IMR-90 (cell line): ENCODE data around the gene SELENOO. TPM values are rescaled to one million over a fixed set of nuclear protein-coding genes. Genes with fewer than 3 reads are reported as not detected.
A peak's percentile ranks its signal among the peaks of the same experiment; 100 is the strongest.

Experiments used
- ATAC-seq: fragments of 200-7000 bp; cut with Tn5 transposase; 2 replicates; pipeline ENCODE4 v1.9.1; 2020; ENCODE audit warnings: low read depth, mild to moderate bottlenecking, moderate library complexity
- BruUV-seq: library from RNA; stranded (reverse); fragments of 400-500 nt; replicated peaks from 2 replicates; lab custom pipeline; 2021; lab: Mats Ljungman, UMichigan
- CTCF ChIA-PET: fragments of 300-600 bp; formaldehyde crosslinking; extraction: SDS; loops from one replicate; lab custom pipeline; 2021; ENCODE audit warnings: antibody characterized with exemption; lab: Yijun Ruan, JAX
- POLR2A ChIA-PET: fragments of 300-600 bp; sonication (Branson Sonifier 250); formaldehyde crosslinking; loops from one replicate; lab custom pipeline; 2022; ENCODE audit warnings: antibody characterized with exemption; ENCODE audit not compliant: unreplicated experiment; lab: Charles Lee
- DNase-seq: peaks from one replicate; pipeline ENCODE4 v3.0.0; 2013
- H2AFZ ChIP-seq: replicated peaks from 2 replicates; pipeline ENCODE3; 2013; ENCODE audit warnings: low read length, mild to moderate bottlenecking; ENCODE audit not compliant: poor library complexity
- H2AK5ac ChIP-seq: 2 replicates; pipeline ENCODE4 v1.6.1; 2013; ENCODE audit warnings: low read depth, low read length, inconsistent platforms
- H2AK9ac ChIP-seq: replicated peaks from 2 replicates; pipeline ENCODE3; 2013; ENCODE audit warnings: mild to moderate bottlenecking, low read depth, low read length, moderate library complexity; ENCODE audit not compliant: poor library complexity
- H2BK120ac ChIP-seq: 2 replicates; pipeline ENCODE4 v1.6.1; 2013; ENCODE audit warnings: low read depth, low read length, inconsistent platforms
- H2BK15ac ChIP-seq: 3 replicates; pipeline ENCODE4 v1.6.1; 2013; ENCODE audit warnings: low read depth, low read length, inconsistent platforms
- H2BK20ac ChIP-seq: 2 replicates; pipeline ENCODE4 v1.6.1; 2013; ENCODE audit warnings: low read depth, mild to moderate bottlenecking, inconsistent platforms, low read length, moderate library complexity
- H2BK5ac ChIP-seq: 2 replicates; pipeline ENCODE4 v1.6.1; 2013; ENCODE audit warnings: mild to moderate bottlenecking, low read depth, low read length, inconsistent platforms; ENCODE audit not compliant: poor library complexity, severe bottlenecking
- H3K14ac ChIP-seq: replicated peaks from 2 replicates; pipeline ENCODE4 v1.6.1; 2013; ENCODE audit warnings: low read depth, low read length, inconsistent platforms
- H3K18ac ChIP-seq: 2 replicates; pipeline ENCODE4 v1.6.1; 2013; ENCODE audit warnings: low read depth, low read length, control low read depth
- H3K23ac ChIP-seq: 2 replicates; pipeline ENCODE4 v1.6.1; 2013; ENCODE audit warnings: low read depth, low read length, inconsistent platforms
- H3K27ac ChIP-seq: 2 replicates; pipeline ENCODE4 v1.5.1; 2013; ENCODE audit warnings: mild to moderate bottlenecking, control low read depth, low read length; ENCODE audit not compliant: insufficient read depth
- H3K27me3 ChIP-seq: 2 replicates; pipeline ENCODE4 v1.6.1; 2013; ENCODE audit warnings: low read length; ENCODE audit not compliant: control insufficient read depth, insufficient read depth
- H3K36me3 ChIP-seq: 2 replicates; pipeline ENCODE4 v1.6.1; 2013; ENCODE audit warnings: low read length, mixed read lengths; ENCODE audit not compliant: control insufficient read depth, insufficient read depth
- H3K4ac ChIP-seq: 2 replicates; pipeline ENCODE4 v1.6.1; 2013; ENCODE audit warnings: low read depth, low read length, inconsistent platforms
- H3K4me1 ChIP-seq: 2 replicates; pipeline ENCODE4 v1.6.1; 2013; ENCODE audit warnings: low read length, mixed read lengths; ENCODE audit not compliant: control insufficient read depth, insufficient read depth
- H3K4me2 ChIP-seq: 2 replicates; pipeline ENCODE4 v1.6.1; 2013; ENCODE audit warnings: low read depth, mild to moderate bottlenecking, control low read depth, low read length, moderate library complexity
- H3K4me3 ChIP-seq: 2 replicates; pipeline ENCODE4 v1.5.1; 2013; ENCODE audit warnings: low read depth, mild to moderate bottlenecking, control low read depth, low read length, moderate library complexity; ENCODE audit not compliant: insufficient read depth
- H3K56ac ChIP-seq: 2 replicates; pipeline ENCODE4 v1.6.1; 2013; ENCODE audit warnings: low read length, inconsistent platforms; ENCODE audit not compliant: insufficient read depth; ENCODE audit errors: extremely low read depth
- H3K79me1 ChIP-seq, 2 experiments: 2 replicates each; pipeline ENCODE4 v1.6.1; 2013; ENCODE audit warnings: low read length in 2 of 2, inconsistent platforms in 1 of 2, low read depth in 1 of 2
- H3K9ac ChIP-seq: 2 replicates; pipeline ENCODE4 v1.6.1; 2013; ENCODE audit warnings: low read depth, low read length, control low read depth
- H3K9me1 ChIP-seq: 2 replicates; pipeline ENCODE4 v1.6.1; 2013; ENCODE audit warnings: low read length, inconsistent platforms; ENCODE audit not compliant: insufficient read depth
- H3K9me3 ChIP-seq: 2 replicates; pipeline ENCODE4 v1.6.1; 2013; ENCODE audit warnings: low read length; ENCODE audit not compliant: control insufficient read depth, insufficient read depth
- H4K20me1 ChIP-seq: 2 replicates; pipeline ENCODE4 v1.6.1; 2013; ENCODE audit warnings: low read length, inconsistent platforms; ENCODE audit not compliant: insufficient read depth
- H4K5ac ChIP-seq: 2 replicates; pipeline ENCODE4 v1.6.1; 2013; ENCODE audit warnings: mild to moderate bottlenecking, low read depth, low read length, control low read depth
- H4K8ac ChIP-seq, 2 experiments: 2 replicates each; pipeline ENCODE4 v1.6.1; 2013; ENCODE audit warnings: low read depth in 2 of 2, low read length in 2 of 2, control low read depth in 1 of 2, inconsistent platforms in 1 of 2
- H4K91ac ChIP-seq: 2 replicates; pipeline ENCODE4 v1.6.1; 2013; ENCODE audit warnings: low read depth, low read length, inconsistent platforms; ENCODE audit not compliant: insufficient read depth
- MAZ ChIP-seq: IDR thresholded peaks from 2 replicates; pipeline ENCODE4 v1.6.1; 2012; ENCODE audit warnings: low read depth, mild to moderate bottlenecking, low read length, improper control_type of control experiment, moderate library complexity, borderline replicate concordance
- NFE2L2 ChIP-seq: fragments of 150-350 bp; IDR thresholded peaks from 2 replicates; pipeline ENCODE4 v1.6.1; 2016; ENCODE audit warnings: low read depth, mild to moderate bottlenecking, low read length
- WGBS, 2 experiments: methylation state at CpG; one replicate each; pipeline versions ENCODE4 v1.1.5 to v1.1.7; 2013; ENCODE audit warnings: missing lambda C conversion rate in 2 of 2; ENCODE audit not compliant: insufficient read length in 1 of 2; ENCODE audit errors: extremely low coverage in 2 of 2; 5-methylcytosine and 5-hydroxymethylcytosine counted together
- dilution Hi-C: fragments of 300-500 bp; cut with HindIII; formaldehyde crosslinking; loops from one replicate; pipeline ENCODE4 v1.14.3; 2018; ENCODE audit warnings: low sequenced_read_pairs; ENCODE audit not compliant: unreplicated experiment
- in situ Hi-C: fragments of 300-500 bp; cut with MboI; formaldehyde crosslinking; loops from 3 replicates; pipeline ENCODE4 v1.14.3; 2019; ENCODE audit warnings: low sequenced_read_pairs, inconsistent platforms, mixed read lengths
- intact Hi-C: fragments of 100-400 bp; cut with micrococcal nuclease; formaldehyde crosslinking; loops from 2 replicates; pipeline ENCODE4 v1.10.0; 2022
- polyA plus RNA-seq, 3 experiments: library from polyadenylated mRNA; depleted of rRNA; stranded (reverse); fragments of >200 nt; gene quantifications; 2 replicates each; pipeline ENCODE4 v1.2.3, GENCODE V29; 2012; ENCODE audit warnings: low replicate concordance in 1 of 3
- total RNA-seq: library from RNA; depleted of rRNA; stranded (reverse); fragments of >200 nt; gene quantifications from 2 replicates; pipeline ENCODE4 v1.2.3, GENCODE V29; 2012

SELENOO gene
- total and polyA plus RNA-seq, 2 of the 4 experiments (the other 2 are of a cell fraction): 10.4 to 21.4 TPM

DNA sequence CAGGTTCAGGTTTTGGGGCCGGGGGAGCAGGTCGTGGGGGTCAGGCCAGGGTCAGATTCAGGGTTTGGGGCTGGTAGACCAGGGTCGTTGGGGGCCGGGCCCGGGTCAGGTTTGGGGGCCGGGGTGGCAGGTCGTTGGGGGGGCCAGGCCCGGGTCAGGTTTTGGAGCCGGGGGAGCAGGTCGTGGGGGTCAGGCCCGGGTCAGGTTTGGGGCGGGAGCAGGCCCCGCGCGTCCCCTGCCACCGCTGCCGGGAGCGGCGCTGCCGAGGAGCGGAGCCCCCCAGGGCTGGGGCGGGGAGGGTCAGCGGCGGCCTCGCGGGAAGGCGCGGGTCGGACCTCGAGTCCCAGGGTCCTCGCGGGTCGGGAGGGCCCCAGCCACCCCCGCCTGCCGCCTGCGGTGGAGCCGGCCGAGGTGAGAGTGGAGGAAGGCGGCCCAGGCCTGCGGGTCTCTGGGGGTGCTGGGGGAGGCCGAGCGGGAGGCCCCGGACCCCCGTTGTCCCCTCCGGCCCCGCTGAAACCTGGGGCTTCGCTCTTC lies 14.6 kb upstream of the SELENOO start:
- ChIA-PET CTCF (no interaction called here), POLR2A (no interaction called here)
- H3K4ac ChIP-seq: peak overlapping the region; percentile 67
- H4K20me1 ChIP-seq: peaks cover 21% of the 10 kb centered on the region
- no peaks in the 10 kb centered on the region for H3K27me3 ChIP-seq
- H3K9me3 ChIP-seq: no peaks in the 10 kb centered on the region
- H3K27ac ChIP-seq: peak overlapping the region; percentile 63
- BruUV-seq: no TSS peak
- no peak overlapping the region for H4K5ac ChIP-seq
- H3K4me3 ChIP-seq: peak overlapping the region; percentile 59
- H2BK15ac ChIP-seq: no peak overlapping the region
- peak overlapping the region; percentile 90 for H2AK9ac ChIP-seq
- peak overlapping the region; percentile 18 to 42; a peak in 3 of 4 replicates for H4K8ac ChIP-seq
- intact Hi-C loops: loop anchor here (1.0 kb wide), 1 partner anchor 39 kb away; no protein-coding TSS in a partner anchor
- peak overlapping the region; percentile 58 for H2AK5ac ChIP-seq
- peak overlapping the region; percentile 91 for H3K14ac ChIP-seq
- H2BK5ac ChIP-seq: no peak overlapping the region
- 4% methylated on average over 29 of the region's 47 CpGs; no CpG with 5 or more reads in 1 of the 2 experiments for WGBS, 2 experiments
- H3K18ac ChIP-seq: no peak overlapping the region
- H3K23ac ChIP-seq: peak overlapping the region; percentile 95; the same call in 1 of the 2 replicates
- peak overlapping the region; percentile 89 for H3K4me2 ChIP-seq
- peak overlapping the region; percentile 75 for H2AFZ ChIP-seq
- no peak overlapping the region for H2BK120ac ChIP-seq
- H3K56ac ChIP-seq: no peak overlapping the region
- H3K4me1 ChIP-seq: peaks cover 25% of the 10 kb centered on the region
- H3K79me1 ChIP-seq: peaks cover 14 to 45% of the 10 kb centered on the region in 2 experiments
- H4K91ac ChIP-seq: no peak overlapping the region
- in situ Hi-C loops: no loop called here
- H3K9me1 ChIP-seq: peaks cover 6% of the 10 kb centered on the region
- DNase-seq (no peak), ATAC-seq (peak; percentile 7)
- H2BK20ac ChIP-seq: no peak overlapping the region
- peak overlapping the region; percentile 37 for H3K9ac ChIP-seq
- no peak for TF ChIP-seq NFE2L2
- peak; percentile 34; the same call in 1 of the 2 replicates for TF ChIP-seq MAZ
- peaks cover 4% of the 10 kb centered on the region; the same call in 1 of the 2 replicates for H3K36me3 ChIP-seq
- dilution Hi-C loops: no loop called here
